SW480 (cell line): Measurements from ENCODE around the gene CSGALNACT2.

Source experiments
- DNase-seq: peaks from one replicate; pipeline ENCODE4 v3.0.0-alpha.2; 2016; ENCODE audit warnings: low spot score

The CSGALNACT2 gene

GRCh38 chr10:43124574-43125273, 13.5 kb upstream of the CSGALNACT2 start:
- DNase-seq, result no peak

- DNase-seq, result no peak
Measured at GRCh38 chr10:43125274-43125845, 12.9 kb upstream of the CSGALNACT2 start.

- no peak for DNase-seq
Measured at GRCh38 chr10:43125881-43126731, 12.1 kb upstream of the CSGALNACT2 start.

- no peak for DNase-seq
Measured at GRCh38 chr10:43126759-43127424, 11.4 kb upstream of the CSGALNACT2 start.

- no peak for DNase-seq
Measured at GRCh38 chr10:43127442-43127841, 10.8 kb upstream of the CSGALNACT2 start.

GRCh38 chr10:43128331-43128730, 9.9 kb upstream of the CSGALNACT2 start:
- no peak for DNase-seq

GRCh38 chr10:43128958-43129706, 9.1 kb upstream of the CSGALNACT2 start:
- peak; percentile 52 for DNase-seq

- no peak for DNase-seq
Measured at GRCh38 chr10:43130770-43131171, 7.5 kb upstream of the CSGALNACT2 start.

- DNase-seq, result no peak
Measured at GRCh38 chr10:43131256-43131655, 7.0 kb upstream of the CSGALNACT2 start.

- no peak for DNase-seq
Measured at GRCh38 chr10:43131906-43132305, 6.3 kb upstream of the CSGALNACT2 start.

- DNase-seq, result no peak
Measured at GRCh38 chr10:43132867-43133787, 5.1 kb upstream of the CSGALNACT2 start.

GRCh38 chr10:43134126-43134905, 3.9 kb upstream of the CSGALNACT2 start:
- no peak for DNase-seq

GRCh38 chr10:43135064-43135463, 3.2 kb upstream of the CSGALNACT2 start:
- no peak for DNase-seq

GRCh38 chr10:43135656-43136055, 2.6 kb upstream of the CSGALNACT2 start:
- no peak for DNase-seq

- DNase-seq, result no peak
Measured at GRCh38 chr10:43136432-43136831, 1.8 kb upstream of the CSGALNACT2 start.

- no peak for DNase-seq
Measured at GRCh38 chr10:43136995-43137716, 1.1 kb upstream of the CSGALNACT2 start.

- DNase-seq, result peak; percentile 54
Measured at GRCh38 chr10:43137717-43138020, 576 bp upstream of the CSGALNACT2 start.

- peak; percentile 56 for DNase-seq
Measured at GRCh38 chr10:43138757-43139241, 554 bp downstream of the CSGALNACT2 start.

- no peak for DNase-seq
Measured at GRCh38 chr10:43141421-43141820, 3.2 kb downstream of the CSGALNACT2 start.
